ENCODE results near the gene STAU1.

STAU1 gene

GRCh38 chr20:49148601-49149000 lies 39.5 kb downstream of the STAU1 start:
- Histone ChIP-seq H3K14ac (ENCODE audit: low read length) (no peak overlapping the region), H2BK12ac (ENCODE audit: low read length) (no peak overlapping the region), H3K23ac (ENCODE audit: low read depth, low read length, poor library complexity) (no peak overlapping the region), H3K36me3 (replicated peaks in 1 of 2; ENCODE audit: control insufficient read depth in 2 of 2, insufficient read depth in 2 of 2, low read length in 2 of 2) (peaks cover 10 to 84% of the 10 kb centered on the region in 2 donors), H3K18ac (ENCODE audit: low read length) (no peak overlapping the region), H3K4me1 (ENCODE audit: control insufficient read depth in 2 of 2, insufficient read depth in 1 of 2, low read depth in 1 of 2, low read length in 2 of 2) (peaks cover 0 to 2% of the 10 kb centered on the region in 2 donors), H4K91ac (ENCODE audit: low read depth, low read length, poor library complexity) (no peak overlapping the region), H2BK15ac (ENCODE audit: low read length) (no peak overlapping the region), H3K4me2 (ENCODE audit: insufficient read depth, low read length, poor library complexity, severe bottlenecking) (no peak overlapping the region), H3K27ac (replicated peaks; ENCODE audit: low read length) (no peak overlapping the region), H3K27me3 (ENCODE audit: control insufficient read depth in 3 of 3, insufficient read depth in 3 of 3, low read depth in 1 of 3, low read length in 3 of 3) (no peaks in the 10 kb centered on the region), H2BK5ac (ENCODE audit: low read length) (no peak overlapping the region), H3K4ac (ENCODE audit: low read length) (no peak overlapping the region), H2AK5ac (ENCODE audit: low read depth, low read length) (no peak overlapping the region), H3K9ac (ENCODE audit: low read depth, low read length, poor library complexity) (no peak overlapping the region), H2AFZ (ENCODE audit: low read length) (no peak overlapping the region), H2BK120ac (ENCODE audit: low read depth, low read length) (no peak overlapping the region), H3K79me1 (ENCODE audit: low read depth, low read length) (peaks cover 3% of the 10 kb centered on the region), H3K9me3 (replicated peaks in 1 of 2; ENCODE audit: control insufficient read depth in 2 of 2, insufficient read depth in 1 of 2, low read depth in 1 of 2, low read length in 2 of 2) (no peaks in the 10 kb centered on the region), H4K8ac (ENCODE audit: low read depth, low read length) (no peak overlapping the region), H3K4me3 (ENCODE audit: low read length in 2 of 2) (no peak overlapping the region)
- no peak for DNase-seq (ENCODE audit: low spot score)
- WGBS, 2 donors (ENCODE audit: extremely low coverage in 2 of 2, insufficient read length in 2 of 2, insufficient replicate concordance in 1 of 2), result no CpG with 5 or more reads among the region's 5 CpGs

GRCh38 chr20:49147296-49147695 lies 40.8 kb downstream of the STAU1 start:
- no peak overlapping the region for H2AK5ac ChIP-seq (ENCODE audit: low read depth, low read length)
- H3K4me3 ChIP-seq (ENCODE audit: low read length in 2 of 2), result no peak overlapping the region
- H3K9ac ChIP-seq (ENCODE audit: low read depth, low read length, poor library complexity), result no peak overlapping the region
- no peak overlapping the region for H3K14ac ChIP-seq (ENCODE audit: low read length)
- WGBS, 2 donors (ENCODE audit: extremely low coverage in 2 of 2, insufficient read length in 2 of 2, insufficient replicate concordance in 1 of 2), result no CpG with 5 or more reads among the region's 8 CpGs
- peaks cover 10 to 91% of the 10 kb centered on the region in 2 donors for H3K36me3 ChIP-seq (replicated peaks in 1 of 2; ENCODE audit: control insufficient read depth in 2 of 2, insufficient read depth in 2 of 2, low read length in 2 of 2)
- no peak overlapping the region for H2BK5ac ChIP-seq (ENCODE audit: low read length)
- no peak overlapping the region for H3K23ac ChIP-seq (ENCODE audit: low read depth, low read length, poor library complexity)
- no peak overlapping the region for H4K91ac ChIP-seq (ENCODE audit: low read depth, low read length, poor library complexity)
- peaks cover 3% of the 10 kb centered on the region for H3K79me1 ChIP-seq (ENCODE audit: low read depth, low read length)
- no peak overlapping the region for H3K4ac ChIP-seq (ENCODE audit: low read length)
- H2AFZ ChIP-seq (ENCODE audit: low read length), result no peak overlapping the region
- no peak overlapping the region for H2BK12ac ChIP-seq (ENCODE audit: low read length)
- H3K27ac ChIP-seq (replicated peaks; ENCODE audit: low read length), result no peak overlapping the region
- H3K4me2 ChIP-seq (ENCODE audit: insufficient read depth, low read length, poor library complexity, severe bottlenecking), result no peak overlapping the region
- no peak overlapping the region for H3K18ac ChIP-seq (ENCODE audit: low read length)
- no peak for DNase-seq (ENCODE audit: low spot score)
- H3K9me3 ChIP-seq (replicated peaks in 1 of 2; ENCODE audit: control insufficient read depth in 2 of 2, insufficient read depth in 1 of 2, low read depth in 1 of 2, low read length in 2 of 2), result no peaks in the 10 kb centered on the region
- no peak overlapping the region for H4K8ac ChIP-seq (ENCODE audit: low read depth, low read length)
- H2BK15ac ChIP-seq (ENCODE audit: low read length), result no peak overlapping the region
- peaks cover 0 to 2% of the 10 kb centered on the region in 2 donors for H3K4me1 ChIP-seq (ENCODE audit: control insufficient read depth in 2 of 2, insufficient read depth in 1 of 2, low read depth in 1 of 2, low read length in 2 of 2)
- no peaks in the 10 kb centered on the region for H3K27me3 ChIP-seq (ENCODE audit: control insufficient read depth in 3 of 3, insufficient read depth in 3 of 3, low read depth in 1 of 3, low read length in 3 of 3)
- H2BK120ac ChIP-seq (ENCODE audit: low read depth, low read length), result no peak overlapping the region

- H3K23ac ChIP-seq (ENCODE audit: low read depth, low read length, poor library complexity), result no peak overlapping the region
- H3K4me2 ChIP-seq (ENCODE audit: insufficient read depth, low read length, poor library complexity, severe bottlenecking), result no peak overlapping the region
- H3K79me1 ChIP-seq (ENCODE audit: low read depth, low read length), result peaks cover 3% of the 10 kb centered on the region
- no peak overlapping the region for H2BK12ac ChIP-seq (ENCODE audit: low read length)
- no peaks in the 10 kb centered on the region for H3K27me3 ChIP-seq (ENCODE audit: control insufficient read depth in 3 of 3, insufficient read depth in 3 of 3, low read depth in 1 of 3, low read length in 3 of 3)
- H4K91ac ChIP-seq (ENCODE audit: low read depth, low read length, poor library complexity), result no peak overlapping the region
- H3K18ac ChIP-seq (ENCODE audit: low read length), result no peak overlapping the region
- H3K4ac ChIP-seq (ENCODE audit: low read length), result no peak overlapping the region
- no peaks in the 10 kb centered on the region for H3K9me3 ChIP-seq (replicated peaks in 1 of 2; ENCODE audit: control insufficient read depth in 2 of 2, insufficient read depth in 1 of 2, low read depth in 1 of 2, low read length in 2 of 2)
- H4K8ac ChIP-seq (ENCODE audit: low read depth, low read length), result no peak overlapping the region
- peaks cover 10 to 87% of the 10 kb centered on the region in 2 donors for H3K36me3 ChIP-seq (replicated peaks in 1 of 2; ENCODE audit: control insufficient read depth in 2 of 2, insufficient read depth in 2 of 2, low read length in 2 of 2)
- peaks cover 0 to 2% of the 10 kb centered on the region in 2 donors for H3K4me1 ChIP-seq (ENCODE audit: control insufficient read depth in 2 of 2, insufficient read depth in 1 of 2, low read depth in 1 of 2, low read length in 2 of 2)
- no peak overlapping the region for H3K27ac ChIP-seq (replicated peaks; ENCODE audit: low read length)
- H3K14ac ChIP-seq (ENCODE audit: low read length), result no peak overlapping the region
- DNase-seq (ENCODE audit: low spot score), result no peak
- H2AK5ac ChIP-seq (ENCODE audit: low read depth, low read length), result no peak overlapping the region
- no peak overlapping the region for H3K9ac ChIP-seq (ENCODE audit: low read depth, low read length, poor library complexity)
- no peak overlapping the region for H3K4me3 ChIP-seq (ENCODE audit: low read length in 2 of 2)
- H2BK120ac ChIP-seq (ENCODE audit: low read depth, low read length), result no peak overlapping the region
- H2AFZ ChIP-seq (ENCODE audit: low read length), result no peak overlapping the region
- no CpG with 5 or more reads among the region's 5 CpGs for WGBS, 2 donors (ENCODE audit: extremely low coverage in 2 of 2, insufficient read length in 2 of 2, insufficient replicate concordance in 1 of 2)
- no peak overlapping the region for H2BK15ac ChIP-seq (ENCODE audit: low read length)
- H2BK5ac ChIP-seq (ENCODE audit: low read length), result no peak overlapping the region
Observed at GRCh38 chr20:49146442-49147225, 41.5 kb downstream of the STAU1 start.

DNA sequence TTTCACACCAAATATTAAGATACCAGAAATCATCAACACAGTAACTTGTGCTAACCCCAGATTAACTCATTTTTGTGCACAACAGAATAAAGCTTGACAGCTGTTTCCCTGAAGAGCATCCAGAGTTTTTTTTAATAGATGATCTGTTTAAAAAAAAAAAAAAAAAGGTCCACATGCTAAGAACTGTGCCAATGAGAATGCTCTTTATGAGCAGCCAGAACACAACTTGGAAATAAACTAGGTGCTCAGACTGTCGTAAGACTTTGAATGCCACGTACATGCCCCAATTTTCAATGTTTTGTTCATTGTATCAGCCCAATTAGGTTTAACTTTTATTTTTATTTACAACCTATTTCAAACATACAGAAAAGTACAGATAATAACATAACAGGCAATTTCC lies 47.3 kb downstream of the STAU1 start:
- Histone ChIP-seq H3K27me3 (ENCODE audit: control insufficient read depth in 3 of 3, insufficient read depth in 3 of 3, low read depth in 1 of 3, low read length in 3 of 3) (no peaks in the 10 kb centered on the region), H3K36me3 (replicated peaks in 1 of 2; ENCODE audit: control insufficient read depth in 2 of 2, insufficient read depth in 2 of 2, low read length in 2 of 2) (peaks cover 3 to 62% of the 10 kb centered on the region in 2 donors), H3K9ac (ENCODE audit: low read depth, low read length, poor library complexity) (no peak overlapping the region), H3K4me1 (ENCODE audit: control insufficient read depth in 2 of 2, insufficient read depth in 1 of 2, low read depth in 1 of 2, low read length in 2 of 2) (no peaks in the 10 kb centered on the region), H4K91ac (ENCODE audit: low read depth, low read length, poor library complexity) (no peak overlapping the region), H2BK12ac (ENCODE audit: low read length) (no peak overlapping the region), H3K4ac (ENCODE audit: low read length) (no peak overlapping the region), H3K4me3 (ENCODE audit: low read length in 2 of 2) (no peak overlapping the region), H3K4me2 (ENCODE audit: insufficient read depth, low read length, poor library complexity, severe bottlenecking) (no peak overlapping the region), H2AFZ (ENCODE audit: low read length) (no peak overlapping the region), H2BK120ac (ENCODE audit: low read depth, low read length) (no peak overlapping the region), H3K18ac (ENCODE audit: low read length) (no peak overlapping the region), H3K14ac (ENCODE audit: low read length) (no peak overlapping the region), H4K8ac (ENCODE audit: low read depth, low read length) (no peak overlapping the region), H3K23ac (ENCODE audit: low read depth, low read length, poor library complexity) (no peak overlapping the region), H3K79me1 (ENCODE audit: low read depth, low read length) (peaks cover under 1% of the 10 kb centered on the region), H3K9me3 (replicated peaks in 1 of 2; ENCODE audit: control insufficient read depth in 2 of 2, insufficient read depth in 1 of 2, low read depth in 1 of 2, low read length in 2 of 2) (no peaks in the 10 kb centered on the region), H2BK5ac (ENCODE audit: low read length) (no peak overlapping the region), H3K27ac (replicated peaks; ENCODE audit: low read length) (no peak overlapping the region), H2BK15ac (ENCODE audit: low read length) (no peak overlapping the region), H2AK5ac (ENCODE audit: low read depth, low read length) (no peak overlapping the region)
- DNase-seq (ENCODE audit: low spot score), result no peak
- no CpG with 5 or more reads among the region's 2 CpGs for WGBS, 2 donors (ENCODE audit: extremely low coverage in 2 of 2, insufficient read length in 2 of 2, insufficient replicate concordance in 1 of 2)
